Prostate gland (tissue), 2 donors: ENCODE data around the gene FARS2. TPM values are rescaled to one million over a fixed set of nuclear protein-coding genes. Genes with fewer than 3 reads are reported as not detected.

Experiments used
- DNase-seq: peaks from one replicate; pipeline ENCODE4 v3.0.0-alpha.2; 2019; ENCODE audit warnings: low spot score
- H3K27ac ChIP-seq, 2 donors: fragments of 200-600 bp; sonication (generic); 2 replicates each; pipeline ENCODE4 v1.5.1; 2017 to 2019
- H3K27me3 ChIP-seq: fragments of 200-600 bp; sonication (generic); replicated peaks from 2 replicates; pipeline ENCODE4 v1.5.1; 2019; ENCODE audit not compliant: insufficient read depth
- H3K36me3 ChIP-seq, 2 donors: fragments of 200-600 bp; sonication (generic); 1 replicate in 1 of 2; 2 replicates in 1 of 2; pipeline versions ENCODE4 v1.5.1 to v1.8.1; 2017 to 2019
- H3K4me1 ChIP-seq: fragments of 200-600 bp; sonication (generic); replicated peaks from 2 replicates; pipeline ENCODE4 v1.5.1; 2019
- H3K4me3 ChIP-seq, 2 donors: fragments of 200-600 bp; sonication (generic); 2 replicates each; pipeline ENCODE4 v1.5.1; 2017 to 2019
- H3K9me3 ChIP-seq: fragments of 200-600 bp; sonication (generic); 2 replicates; pipeline ENCODE4 v1.5.1; 2017
- POLR2A ChIP-seq: fragments of 450-650 bp; IDR thresholded peaks from one replicate; pipeline ENCODE4 v1.6.1; 2016; ENCODE audit warnings: antibody characterized with exemption, mild to moderate bottlenecking
- POLR2AphosphoS5 ChIP-seq: sonication (generic); formaldehyde crosslinking; IDR thresholded peaks from one replicate; pipeline ENCODE4 v1.6.1; 2017; ENCODE audit warnings: antibody characterized with exemption
- WGBS: methylation state at CpG from one replicate; pipeline ENCODE4 v1.1.5; 2018; 5-methylcytosine and 5-hydroxymethylcytosine counted together
- intact Hi-C: fragments of 100-400 bp; cut with DNase I; formaldehyde crosslinking; loops from one replicate; pipeline ENCODE4 v1.14.2; 2022
- total RNA-seq, 2 donors: library from RNA; depleted of rRNA; stranded (reverse); fragments of >200 nt; gene quantifications; one replicate each; pipeline ENCODE4 v1.1.0, GENCODE V29; 2016
- TF ChIP-seq, protein P1 (sequence below), 4 experiments: fragments of 200-600 bp in 2 of 4; fragments of 450-650 bp in 2 of 4; sonication (generic) in 2 of 4; IDR thresholded peaks; 1 replicate in 3 of 4; 2 replicates in 1 of 4; pipeline ENCODE4 v1.5.1; 2016 to 2019; ENCODE audit warnings: antibody characterized with exemption in 4 of 4, mild to moderate bottlenecking in 2 of 4, moderate library complexity in 2 of 4

Gene FARS2
- total RNA-seq, 2 donors from 2014 or later = 11.6 to 19.5 TPM

DNA sequence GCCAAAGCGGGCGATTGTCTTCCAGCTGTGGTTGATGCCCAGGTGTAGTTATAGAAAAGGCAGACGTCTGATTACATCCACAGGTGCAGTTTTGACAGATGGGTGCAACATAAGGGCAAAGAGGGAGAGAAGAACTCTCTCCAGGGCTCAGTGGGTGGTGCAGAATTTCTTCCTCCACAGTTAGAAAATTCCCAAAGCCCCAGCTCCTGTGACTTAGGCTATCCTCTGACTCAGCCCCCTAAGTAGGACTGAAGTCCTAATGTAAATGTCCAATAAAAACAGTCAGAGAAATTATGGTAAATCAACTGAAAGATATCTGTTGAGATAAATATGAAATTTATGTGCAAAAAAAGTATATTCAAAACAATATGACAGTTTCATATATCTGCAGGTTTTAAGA lies 32.0 kb upstream of the FARS2 start:
- Histone ChIP-seq H3K27ac (no peak overlapping the region), H3K27me3 (no peaks in the 10 kb centered on the region), H3K36me3 (no peaks in the 10 kb centered on the region), H3K4me3 (no peak overlapping the region), H3K4me1 (no peaks in the 10 kb centered on the region), H3K9me3 (no peaks in the 10 kb centered on the region)
- TF ChIP-seq POLR2AphosphoS5 = no peak
- TF ChIP-seq, protein P1, sequence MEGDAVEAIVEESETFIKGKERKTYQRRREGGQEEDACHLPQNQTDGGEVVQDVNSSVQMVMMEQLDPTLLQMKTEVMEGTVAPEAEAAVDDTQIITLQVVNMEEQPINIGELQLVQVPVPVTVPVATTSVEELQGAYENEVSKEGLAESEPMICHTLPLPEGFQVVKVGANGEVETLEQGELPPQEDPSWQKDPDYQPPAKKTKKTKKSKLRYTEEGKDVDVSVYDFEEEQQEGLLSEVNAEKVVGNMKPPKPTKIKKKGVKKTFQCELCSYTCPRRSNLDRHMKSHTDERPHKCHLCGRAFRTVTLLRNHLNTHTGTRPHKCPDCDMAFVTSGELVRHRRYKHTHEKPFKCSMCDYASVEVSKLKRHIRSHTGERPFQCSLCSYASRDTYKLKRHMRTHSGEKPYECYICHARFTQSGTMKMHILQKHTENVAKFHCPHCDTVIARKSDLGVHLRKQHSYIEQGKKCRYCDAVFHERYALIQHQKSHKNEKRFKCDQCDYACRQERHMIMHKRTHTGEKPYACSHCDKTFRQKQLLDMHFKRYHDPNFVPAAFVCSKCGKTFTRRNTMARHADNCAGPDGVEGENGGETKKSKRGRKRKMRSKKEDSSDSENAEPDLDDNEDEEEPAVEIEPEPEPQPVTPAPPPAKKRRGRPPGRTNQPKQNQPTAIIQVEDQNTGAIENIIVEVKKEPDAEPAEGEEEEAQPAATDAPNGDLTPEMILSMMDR (IDR thresholded peaks at IDR 0.05) = no peak
- no peak for TF ChIP-seq POLR2A
- 87% methylated on average over 3 of the region's 3 CpGs for WGBS
- no peak for DNase-seq
- intact Hi-C loops = no loop called here

DNA sequence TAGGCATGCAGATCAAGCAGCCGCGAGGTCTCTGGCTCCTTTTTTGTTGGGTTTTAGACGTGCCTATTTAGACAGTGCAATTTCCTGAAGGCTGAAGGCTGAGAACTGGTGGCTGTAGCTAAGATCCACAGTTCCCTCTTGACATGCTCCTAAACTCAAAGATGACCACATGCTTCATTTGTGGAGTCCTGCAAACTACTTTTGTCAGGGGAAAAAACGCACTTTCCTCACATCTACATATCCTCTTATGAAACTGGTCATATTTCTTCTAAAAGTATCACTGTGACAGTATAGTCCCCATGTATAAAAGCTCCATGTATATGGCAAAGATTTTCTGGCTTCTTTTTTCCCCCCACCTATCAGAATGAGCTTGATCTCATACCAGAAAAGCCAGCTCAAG lies 31.2 kb upstream of the FARS2 start:
- Histone ChIP-seq H3K9me3 (no peaks in the 10 kb centered on the region), H3K27me3 (no peaks in the 10 kb centered on the region), H3K4me3 (no peak overlapping the region), H3K36me3 (no peaks in the 10 kb centered on the region), H3K27ac (no peak overlapping the region), H3K4me1 (no peaks in the 10 kb centered on the region)
- intact Hi-C loops = no loop called here
- TF ChIP-seq POLR2A = no peak
- no peak for TF ChIP-seq POLR2AphosphoS5
- TF ChIP-seq, protein P1 (IDR thresholded peaks at IDR 0.05) = no peak
- DNase-seq = no peak
- WGBS = 41% methylated on average over 4 of the region's 4 CpGs

DNA sequence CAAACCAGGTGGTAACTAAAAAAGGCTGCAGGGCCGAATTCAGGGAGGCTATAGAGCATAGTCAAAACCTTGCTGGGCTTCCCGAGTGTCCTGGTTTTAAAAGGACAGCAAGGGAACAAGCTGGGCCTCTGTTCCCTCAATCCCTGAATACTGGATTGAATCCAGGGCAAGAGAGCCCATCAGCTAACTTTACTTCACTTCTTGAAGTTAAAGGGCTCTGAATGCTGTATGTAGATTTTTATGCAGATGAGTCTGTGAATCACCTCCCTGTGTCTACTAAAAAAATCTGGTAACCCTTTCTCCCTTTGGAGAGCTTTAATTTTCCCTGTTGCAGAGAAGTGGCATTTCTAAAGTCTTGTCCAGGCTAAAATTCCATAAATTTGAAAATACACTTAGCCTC lies 30.0 kb upstream of the FARS2 start:
- Histone ChIP-seq H3K27ac (no peak overlapping the region), H3K27me3 (no peaks in the 10 kb centered on the region), H3K4me1 (no peaks in the 10 kb centered on the region), H3K4me3 (no peak overlapping the region), H3K36me3 (no peaks in the 10 kb centered on the region), H3K9me3 (no peaks in the 10 kb centered on the region)
- TF ChIP-seq, protein P1 (IDR thresholded peaks at IDR 0.05) = no peak
- TF ChIP-seq POLR2A = no peak
- TF ChIP-seq POLR2AphosphoS5 = no peak
- no peak for DNase-seq
- WGBS = 63% methylated on average over 2 of the region's 2 CpGs
- intact Hi-C loops = no loop called here

DNA sequence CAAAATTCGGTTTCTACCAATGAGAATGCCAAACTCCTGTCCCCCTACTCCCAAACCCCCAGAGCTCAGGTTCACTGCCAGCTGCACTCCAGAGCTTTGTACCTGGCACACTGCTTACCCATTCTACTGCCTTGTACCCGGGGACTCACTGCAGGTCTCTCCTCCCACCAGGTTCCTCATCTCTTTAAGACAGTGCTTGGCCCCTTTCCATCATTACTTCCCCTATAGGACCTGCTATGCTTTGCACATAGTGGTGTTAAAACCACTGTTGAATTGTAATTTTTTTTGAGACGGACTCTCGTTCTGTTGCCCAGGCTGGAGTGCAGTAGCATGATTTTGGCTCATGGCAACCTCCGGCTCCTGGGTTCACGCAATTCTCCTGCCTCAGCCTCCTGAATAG lies 26.4 kb upstream of the FARS2 start:
- Histone ChIP-seq H3K36me3 (no peaks in the 10 kb centered on the region), H3K27ac (no peak overlapping the region), H3K4me1 (no peaks in the 10 kb centered on the region), H3K9me3 (no peaks in the 10 kb centered on the region), H3K27me3 (no peaks in the 10 kb centered on the region), H3K4me3 (no peak overlapping the region)
- intact Hi-C loops = no loop called here
- no peak for DNase-seq
- TF ChIP-seq POLR2A (no peak), POLR2AphosphoS5 (no peak)
- TF ChIP-seq, protein P1 (IDR thresholded peaks at IDR 0.05) = no peak
- 90% methylated on average over 6 of the region's 6 CpGs for WGBS

DNA sequence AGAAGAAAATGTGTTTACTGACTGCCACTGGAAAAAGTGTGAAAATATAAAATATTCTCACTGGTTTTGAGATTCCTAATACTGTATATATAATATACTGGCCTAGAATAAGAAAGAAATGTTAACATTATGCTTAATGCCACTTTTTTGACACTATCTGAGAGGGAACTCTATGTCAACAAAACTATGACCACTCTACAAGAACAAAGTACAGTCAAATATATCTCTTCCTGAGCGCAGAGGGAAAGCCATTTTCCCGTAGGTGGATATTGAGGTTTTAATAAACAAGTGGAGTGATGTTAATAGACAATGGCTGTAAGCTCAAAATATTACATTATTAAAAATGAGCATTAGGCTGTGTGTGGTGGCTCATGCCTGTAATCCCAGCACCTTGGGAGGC lies 25.5 kb upstream of the FARS2 start:
- intact Hi-C loops = no loop called here
- Histone ChIP-seq H3K27ac (no peak overlapping the region), H3K4me3 (no peak overlapping the region), H3K4me1 (no peaks in the 10 kb centered on the region), H3K9me3 (no peaks in the 10 kb centered on the region), H3K27me3 (no peaks in the 10 kb centered on the region), H3K36me3 (no peaks in the 10 kb centered on the region)
- TF ChIP-seq, protein P1 (IDR thresholded peaks at IDR 0.05) = no peak
- no peak for TF ChIP-seq POLR2A
- TF ChIP-seq POLR2AphosphoS5 = no peak
- no peak for DNase-seq
- 97% methylated on average over 2 of the region's 2 CpGs for WGBS
